GM12801 (cell line): Measurements from ENCODE around the gene ZCCHC24.

ENCODE experiments used
- CTCF ChIP-seq: IDR thresholded peaks from one replicate; pipeline ENCODE4 v1.5.1; 2011; ENCODE audit warnings: control low read depth; ENCODE audit not compliant: insufficient read length; ENCODE audit errors: extremely low read depth

ZCCHC24 gene

GRCh38 chr10:79375321-79376077, 69.9 kb downstream of the ZCCHC24 start:
- no peak for TF ChIP-seq CTCF

GRCh38 chr10:79374312-79375191, 70.9 kb downstream of the ZCCHC24 start:
- no peak for TF ChIP-seq CTCF

- no peak for TF ChIP-seq CTCF
Measured at GRCh38 chr10:79372871-79373270, 72.6 kb downstream of the ZCCHC24 start.

- no peak for TF ChIP-seq CTCF
Measured at GRCh38 chr10:79367426-79368189, 77.8 kb downstream of the ZCCHC24 start.

- TF ChIP-seq CTCF = no peak
Measured at GRCh38 chr10:79361726-79362397, 83.6 kb downstream of the ZCCHC24 start.

GRCh38 chr10:79360499-79361342, 84.7 kb downstream of the ZCCHC24 start:
- no peak for TF ChIP-seq CTCF
